Astrocyte (in vitro differentiated cells and primary cell): Measurements from ENCODE around the gene OR2W3. TPM values are rescaled to one million over a fixed set of nuclear protein-coding genes. Genes with fewer than 3 reads are reported as not detected.

Experiments
- DNase-seq: peaks from one replicate; pipeline ENCODE4 v3.0.0-alpha.2; 2010; ENCODE audit warnings: low read depth
- FAIRE-seq: peaks from 2 replicates; lab custom pipeline; 2011; peaks lifted over from hg19 to GRCh38; lab: Jason Lieb, UNC
- H2AFZ ChIP-seq: 2 replicates; pipeline ENCODE4 v1.6.0; 2012; ENCODE audit warnings: low read depth, low read length, inconsistent platforms
- H3K27ac ChIP-seq: 2 replicates; pipeline ENCODE4 v1.5.1; 2011; ENCODE audit warnings: low read depth, low read length, inconsistent platforms
- H3K27me3 ChIP-seq: 2 replicates; pipeline ENCODE4 v1.6.0; 2011; ENCODE audit warnings: low read length, inconsistent platforms; ENCODE audit not compliant: insufficient read depth
- H3K36me3 ChIP-seq: 2 replicates; pipeline ENCODE4 v1.5.1; 2011; ENCODE audit warnings: low read length, inconsistent platforms; ENCODE audit not compliant: insufficient read depth
- H3K4me1 ChIP-seq: 2 replicates; pipeline ENCODE4 v1.5.1; 2011; ENCODE audit warnings: low read length, inconsistent platforms; ENCODE audit not compliant: insufficient read depth
- H3K4me2 ChIP-seq: 2 replicates; pipeline ENCODE4 v1.6.0; 2012; ENCODE audit warnings: low read length, inconsistent platforms
- H3K4me3 ChIP-seq: 2 replicates; pipeline ENCODE4 v1.5.1; 2011; ENCODE audit warnings: low read depth, mild to moderate bottlenecking, low read length, inconsistent platforms; ENCODE audit not compliant: insufficient read depth
- H3K79me2 ChIP-seq: 2 replicates; pipeline ENCODE4 v1.6.0; 2012; ENCODE audit warnings: mild to moderate bottlenecking, low read length, inconsistent platforms; ENCODE audit not compliant: insufficient read depth
- H3K9ac ChIP-seq: 2 replicates; pipeline ENCODE4 v1.6.0; 2012; ENCODE audit warnings: mild to moderate bottlenecking, low read length, inconsistent platforms
- H3K9me3 ChIP-seq: 2 replicates; pipeline ENCODE4 v1.5.1; 2012; ENCODE audit warnings: low read depth, mild to moderate bottlenecking, low read length, inconsistent platforms; ENCODE audit not compliant: insufficient read depth
- H4K20me1 ChIP-seq: 2 replicates; pipeline ENCODE4 v1.6.0; 2012; ENCODE audit warnings: low read length, inconsistent platforms; ENCODE audit not compliant: insufficient read depth
- H3K27ac Mint-ChIP-seq: one replicate; pipeline ENCODE4 v1.8.0; 2021; ENCODE audit warnings: mild to moderate bottlenecking, mixed read lengths; ENCODE audit not compliant: unreplicated experiment
- H3K27me3 Mint-ChIP-seq: one replicate; pipeline ENCODE4 v1.8.0; 2021; ENCODE audit warnings: low read depth, mixed read lengths; ENCODE audit not compliant: unreplicated experiment
- H3K36me3 Mint-ChIP-seq: one replicate; pipeline ENCODE4 v1.8.0; 2021; ENCODE audit warnings: low read depth, mixed read lengths; ENCODE audit not compliant: unreplicated experiment
- H3K4me1 Mint-ChIP-seq: one replicate; pipeline ENCODE4 v1.8.0; 2021; ENCODE audit warnings: low read depth, mixed read lengths; ENCODE audit not compliant: unreplicated experiment
- H3K4me3 Mint-ChIP-seq: one replicate; pipeline ENCODE4 v1.8.0; 2021; ENCODE audit warnings: mild to moderate bottlenecking, moderate library complexity, mixed read lengths; ENCODE audit not compliant: unreplicated experiment
- H3K9me3 Mint-ChIP-seq: one replicate; pipeline ENCODE4 v1.8.0; 2021; ENCODE audit warnings: mild to moderate bottlenecking, mixed read lengths; ENCODE audit not compliant: unreplicated experiment
- EZH2 ChIP-seq: IDR thresholded peaks from 2 replicates; pipeline ENCODE4 v1.6.1; 2012; ENCODE audit warnings: mild to moderate bottlenecking, low read length, inconsistent platforms; ENCODE audit not compliant: insufficient read depth
- total RNA-seq: library from RNA; stranded (reverse); gene quantifications from 2 replicates; pipeline ENCODE4 v1.2.1, GENCODE V29; 2021
- TF ChIP-seq, protein P1 (sequence below): IDR thresholded peaks from 2 replicates; pipeline ENCODE4 v1.5.1; 2011; ENCODE audit warnings: low read depth, mild to moderate bottlenecking, inconsistent platforms, low read length, moderate library complexity; ENCODE audit not compliant: insufficient read depth

The OR2W3 gene
- total RNA-seq, 1 donor from 2014 or later = 5.9 TPM

- TF ChIP-seq, protein P1, sequence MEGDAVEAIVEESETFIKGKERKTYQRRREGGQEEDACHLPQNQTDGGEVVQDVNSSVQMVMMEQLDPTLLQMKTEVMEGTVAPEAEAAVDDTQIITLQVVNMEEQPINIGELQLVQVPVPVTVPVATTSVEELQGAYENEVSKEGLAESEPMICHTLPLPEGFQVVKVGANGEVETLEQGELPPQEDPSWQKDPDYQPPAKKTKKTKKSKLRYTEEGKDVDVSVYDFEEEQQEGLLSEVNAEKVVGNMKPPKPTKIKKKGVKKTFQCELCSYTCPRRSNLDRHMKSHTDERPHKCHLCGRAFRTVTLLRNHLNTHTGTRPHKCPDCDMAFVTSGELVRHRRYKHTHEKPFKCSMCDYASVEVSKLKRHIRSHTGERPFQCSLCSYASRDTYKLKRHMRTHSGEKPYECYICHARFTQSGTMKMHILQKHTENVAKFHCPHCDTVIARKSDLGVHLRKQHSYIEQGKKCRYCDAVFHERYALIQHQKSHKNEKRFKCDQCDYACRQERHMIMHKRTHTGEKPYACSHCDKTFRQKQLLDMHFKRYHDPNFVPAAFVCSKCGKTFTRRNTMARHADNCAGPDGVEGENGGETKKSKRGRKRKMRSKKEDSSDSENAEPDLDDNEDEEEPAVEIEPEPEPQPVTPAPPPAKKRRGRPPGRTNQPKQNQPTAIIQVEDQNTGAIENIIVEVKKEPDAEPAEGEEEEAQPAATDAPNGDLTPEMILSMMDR = no peak
- no peak for TF ChIP-seq EZH2
- Histone ChIP-seq H3K9ac (no peak overlapping the region), H3K27ac (no peak overlapping the region), H2AFZ (no peak overlapping the region), H3K79me2 (no peaks in the 10 kb centered on the region), H4K20me1 (no peaks in the 10 kb centered on the region), H3K9me3 (no peaks in the 10 kb centered on the region), H3K36me3 (no peaks in the 10 kb centered on the region), H3K4me3 (no peak overlapping the region), H3K4me2 (no peak overlapping the region), H3K4me1 (no peaks in the 10 kb centered on the region), H3K27me3 (no peaks in the 10 kb centered on the region)
- Mint-ChIP-seq H3K4me1 (no peaks in the 10 kb centered on the region), H3K36me3 (peaks cover 4% of the 10 kb centered on the region), H3K4me3 (no peak overlapping the region), H3K27ac (no peak overlapping the region), H3K9me3 (peaks cover 6% of the 10 kb centered on the region), H3K27me3 (no peaks in the 10 kb centered on the region)
- FAIRE-seq = no peak
- no peak for DNase-seq
Measured at GRCh38 chr1:247862756-247863155, 32.6 kb upstream of the OR2W3 start.

GRCh38 chr1:247864644-247865043 lies 30.7 kb upstream of the OR2W3 start:
- FAIRE-seq = no peak

DNA sequence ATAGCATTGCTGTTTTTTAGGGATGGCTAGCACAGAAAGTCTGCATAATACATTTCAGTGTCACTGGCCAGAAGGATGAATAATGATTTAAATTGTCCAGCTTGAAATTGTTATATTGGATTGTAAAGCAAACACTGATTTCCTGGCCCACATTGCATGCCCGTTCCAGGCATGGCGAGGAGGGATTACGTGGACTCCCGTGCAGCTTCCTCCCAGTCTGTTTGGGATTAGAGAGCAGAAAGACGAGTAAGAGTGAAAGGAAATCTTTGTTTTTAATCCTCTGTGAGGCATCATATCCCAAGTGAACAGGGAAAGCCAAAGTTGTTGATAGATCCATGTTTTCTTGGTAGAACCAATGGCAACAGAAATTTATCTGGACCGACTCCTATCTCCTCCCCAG lies 30.0 kb upstream of the OR2W3 start:
- Mint-ChIP-seq H3K27ac (no peak overlapping the region), H3K27me3 (no peaks in the 10 kb centered on the region), H3K9me3 (peaks cover 9% of the 10 kb centered on the region), H3K4me1 (no peaks in the 10 kb centered on the region), H3K36me3 (peaks cover 4% of the 10 kb centered on the region), H3K4me3 (no peak overlapping the region)
- H3K27me3 ChIP-seq = no peaks in the 10 kb centered on the region
- H3K9ac ChIP-seq = no peak overlapping the region
- H3K4me2 ChIP-seq = no peak overlapping the region
- no peak for TF ChIP-seq EZH2
- TF ChIP-seq, protein P1 = no peak
- H3K36me3 ChIP-seq = no peaks in the 10 kb centered on the region
- H2AFZ ChIP-seq = no peak overlapping the region
- H3K79me2 ChIP-seq = no peaks in the 10 kb centered on the region
- no peaks in the 10 kb centered on the region for H4K20me1 ChIP-seq
- no peak overlapping the region for H3K27ac ChIP-seq
- no peaks in the 10 kb centered on the region for H3K4me1 ChIP-seq
- DNase-seq = no peak
- FAIRE-seq = no peak
- H3K4me3 ChIP-seq = no peak overlapping the region
- no peaks in the 10 kb centered on the region for H3K9me3 ChIP-seq

More at GRCh38 chr1:247864644-247865043, 30.7 kb upstream of the OR2W3 start:
- Histone ChIP-seq H3K27me3 (no peaks in the 10 kb centered on the region), H3K4me1 (no peaks in the 10 kb centered on the region), H3K4me2 (no peak overlapping the region), H4K20me1 (no peaks in the 10 kb centered on the region), H2AFZ (no peak overlapping the region), H3K4me3 (no peak overlapping the region), H3K27ac (no peak overlapping the region), H3K9ac (no peak overlapping the region), H3K9me3 (no peaks in the 10 kb centered on the region), H3K79me2 (no peaks in the 10 kb centered on the region), H3K36me3 (no peaks in the 10 kb centered on the region)
- TF ChIP-seq, protein P1 = no peak
- TF ChIP-seq EZH2 = no peak
- no peak for DNase-seq
- H3K27me3 Mint-ChIP-seq = no peaks in the 10 kb centered on the region
- peaks cover 8% of the 10 kb centered on the region for H3K9me3 Mint-ChIP-seq
- no peak overlapping the region for H3K4me3 Mint-ChIP-seq
- peaks cover 4% of the 10 kb centered on the region for H3K36me3 Mint-ChIP-seq
- no peaks in the 10 kb centered on the region for H3K4me1 Mint-ChIP-seq
- no peak overlapping the region for H3K27ac Mint-ChIP-seq
